ENCODE results near the gene DENND4C. TPM values are rescaled to one million over a fixed set of nuclear protein-coding genes. Genes with fewer than 3 reads are reported as not detected.

Gene DENND4C
- total RNA-seq, 3 donors from 2014 or later: 54.7 to 93.0 (median 72.3) TPM

DNA sequence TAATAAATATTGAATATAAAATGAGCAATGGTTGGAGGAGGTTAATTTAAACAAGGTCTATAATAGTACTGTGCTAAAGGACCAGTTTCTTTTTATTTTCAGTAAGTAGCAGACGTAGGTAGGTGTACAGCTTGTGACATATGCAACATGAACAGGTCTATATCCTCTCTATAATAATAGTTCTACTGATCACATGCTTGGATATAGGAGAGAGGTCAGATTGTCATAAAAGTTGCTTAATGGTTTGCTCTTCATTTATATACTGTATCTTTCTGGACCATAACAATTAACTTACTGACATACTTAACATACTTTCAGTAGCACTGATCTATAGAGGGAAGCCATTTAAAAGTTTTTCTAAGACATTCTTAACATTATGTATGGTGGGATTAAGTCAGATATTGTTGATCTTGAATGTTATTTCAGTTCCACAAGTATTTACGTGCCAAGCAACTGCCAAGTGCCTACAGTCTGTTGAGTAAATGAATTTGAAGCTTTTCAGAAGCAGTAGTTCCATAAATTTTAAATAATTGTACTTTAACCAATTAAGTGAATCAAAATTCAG, 68.0 kb downstream of the DENND4C start:
- no peaks in the 10 kb centered on the region for H3K9me3 ChIP-seq
- DNase-seq (no peak), ATAC-seq (peak; percentile 44)
- H3K4me1 ChIP-seq (ENCODE audit: low read depth): no peaks in the 10 kb centered on the region
- intact Hi-C loops (cut with DNase I, micrococcal nuclease): no loop called here
- TF ChIP-seq, protein P1, sequence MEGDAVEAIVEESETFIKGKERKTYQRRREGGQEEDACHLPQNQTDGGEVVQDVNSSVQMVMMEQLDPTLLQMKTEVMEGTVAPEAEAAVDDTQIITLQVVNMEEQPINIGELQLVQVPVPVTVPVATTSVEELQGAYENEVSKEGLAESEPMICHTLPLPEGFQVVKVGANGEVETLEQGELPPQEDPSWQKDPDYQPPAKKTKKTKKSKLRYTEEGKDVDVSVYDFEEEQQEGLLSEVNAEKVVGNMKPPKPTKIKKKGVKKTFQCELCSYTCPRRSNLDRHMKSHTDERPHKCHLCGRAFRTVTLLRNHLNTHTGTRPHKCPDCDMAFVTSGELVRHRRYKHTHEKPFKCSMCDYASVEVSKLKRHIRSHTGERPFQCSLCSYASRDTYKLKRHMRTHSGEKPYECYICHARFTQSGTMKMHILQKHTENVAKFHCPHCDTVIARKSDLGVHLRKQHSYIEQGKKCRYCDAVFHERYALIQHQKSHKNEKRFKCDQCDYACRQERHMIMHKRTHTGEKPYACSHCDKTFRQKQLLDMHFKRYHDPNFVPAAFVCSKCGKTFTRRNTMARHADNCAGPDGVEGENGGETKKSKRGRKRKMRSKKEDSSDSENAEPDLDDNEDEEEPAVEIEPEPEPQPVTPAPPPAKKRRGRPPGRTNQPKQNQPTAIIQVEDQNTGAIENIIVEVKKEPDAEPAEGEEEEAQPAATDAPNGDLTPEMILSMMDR (IDR thresholded peaks at IDR 0.05): no peak
- H3K36me3 ChIP-seq (ENCODE audit: low read depth): no peaks in the 10 kb centered on the region
- H3K4me3 ChIP-seq: no peak overlapping the region

- Histone ChIP-seq H3K4me1 (ENCODE audit: low read depth) (no peaks in the 10 kb centered on the region), H3K9me3 (no peaks in the 10 kb centered on the region), H3K36me3 (ENCODE audit: low read depth) (no peaks in the 10 kb centered on the region), H3K4me3 (no peak overlapping the region)
- DNase-seq (no peak), ATAC-seq (no peak)
- TF ChIP-seq, protein P1 (IDR thresholded peaks at IDR 0.05): no peak
- intact Hi-C loops (cut with DNase I, micrococcal nuclease): no loop called here
Observed at GRCh38 chr9:19303216-19303615, 72.7 kb downstream of the DENND4C start.

DNA sequence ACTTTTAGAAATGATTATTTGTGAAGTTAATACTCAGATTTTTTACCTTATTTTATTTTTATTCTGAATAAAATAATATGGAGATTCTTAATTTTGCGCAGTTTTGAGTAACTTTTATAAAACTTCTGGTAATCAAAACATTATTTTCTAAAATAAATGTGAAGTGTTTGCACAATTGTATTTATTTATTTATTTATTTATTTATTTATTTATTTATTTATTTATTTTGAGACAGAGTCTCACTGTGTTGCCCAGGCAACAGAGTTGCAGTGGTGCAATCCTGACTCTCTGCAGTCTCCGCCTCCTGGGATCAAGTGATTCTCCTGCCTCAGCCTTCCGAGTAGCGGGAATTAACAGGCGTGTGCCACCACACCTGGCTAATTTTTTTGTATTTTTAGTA, 76.1 kb downstream of the DENND4C start:
- Histone ChIP-seq H3K4me1 (ENCODE audit: low read depth) (no peaks in the 10 kb centered on the region), H3K4me3 (no peak overlapping the region), H3K36me3 (ENCODE audit: low read depth) (no peaks in the 10 kb centered on the region), H3K9me3 (no peaks in the 10 kb centered on the region)
- TF ChIP-seq, protein P1 (IDR thresholded peaks at IDR 0.05): no peak
- intact Hi-C loops (cut with DNase I, micrococcal nuclease): no loop called here
- no peak for ATAC-seq
- no peak for DNase-seq

DNA sequence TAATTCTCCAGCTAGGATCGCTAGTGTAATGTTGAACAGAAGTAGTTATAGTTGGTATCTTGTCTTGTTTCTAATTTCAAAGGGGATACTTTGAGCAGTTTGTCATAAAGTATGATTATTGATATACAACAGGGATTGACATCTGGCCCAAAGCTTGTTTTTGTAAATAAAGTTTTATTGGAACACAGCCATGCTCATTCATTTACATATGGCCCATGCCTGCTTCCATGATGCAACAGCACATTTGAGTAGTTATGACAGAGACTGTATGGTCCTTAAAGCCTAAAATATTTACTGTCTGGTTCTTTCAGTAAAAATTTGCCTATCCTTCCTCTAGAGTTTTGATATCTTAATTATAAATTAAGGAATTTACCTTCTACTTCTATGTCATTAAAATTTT, 79.8 kb downstream of the DENND4C start:
- H3K4me3 ChIP-seq: no peak overlapping the region
- ATAC-seq (no peak), DNase-seq (no peak)
- H3K4me1 ChIP-seq (ENCODE audit: low read depth): no peaks in the 10 kb centered on the region
- TF ChIP-seq, protein P1 (IDR thresholded peaks at IDR 0.05): no peak
- intact Hi-C loops (cut with DNase I, micrococcal nuclease): no loop called here
- H3K9me3 ChIP-seq: no peaks in the 10 kb centered on the region
- no peaks in the 10 kb centered on the region for H3K36me3 ChIP-seq (ENCODE audit: low read depth)

GRCh38 chr9:19313573-19313972, 83.1 kb downstream of the DENND4C start:
- H3K4me1 ChIP-seq (ENCODE audit: low read depth): no peaks in the 10 kb centered on the region
- TF ChIP-seq, protein P1 (IDR thresholded peaks at IDR 0.05): no peak
- DNase-seq (no peak), ATAC-seq (no peak)
- H3K9me3 ChIP-seq: no peaks in the 10 kb centered on the region
- H3K4me3 ChIP-seq: no peak overlapping the region
- intact Hi-C loops (cut with DNase I, micrococcal nuclease): no loop called here
- no peaks in the 10 kb centered on the region for H3K36me3 ChIP-seq (ENCODE audit: low read depth)

DNA sequence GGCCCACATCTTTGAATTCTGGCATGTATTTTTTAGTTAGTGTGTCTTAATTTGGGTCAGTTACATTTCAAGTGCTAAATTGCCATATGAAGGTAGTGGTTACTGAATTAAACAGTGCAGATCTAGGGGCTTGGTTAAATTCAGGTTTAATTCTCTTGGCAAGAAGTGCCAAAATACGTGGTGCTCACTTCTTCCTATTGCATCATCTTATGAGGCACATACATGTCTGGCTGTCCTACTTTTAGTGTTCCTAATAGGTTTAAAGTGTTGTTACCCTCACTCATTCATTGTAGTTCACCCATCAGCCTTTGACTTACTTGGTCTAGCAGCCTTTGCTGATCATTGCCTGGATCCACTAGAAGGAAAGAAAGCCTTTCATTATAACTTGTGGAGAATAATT, 90.0 kb downstream of the DENND4C start:
- Histone ChIP-seq H3K36me3 (ENCODE audit: low read depth) (no peaks in the 10 kb centered on the region), H3K9me3 (no peaks in the 10 kb centered on the region), H3K4me3 (no peak overlapping the region), H3K4me1 (ENCODE audit: low read depth) (no peaks in the 10 kb centered on the region)
- intact Hi-C loops (cut with DNase I, micrococcal nuclease): no loop called here
- ATAC-seq: no peak
- TF ChIP-seq, protein P1 (IDR thresholded peaks at IDR 0.05): no peak
- no peak for DNase-seq

Measured in mucosa of descending colon (tissue), 3 donors.